ENCODE measurements around the gene DISC1.
"Not testable (repeated sequence)": the region's sequence is repeated elsewhere in the genome, so short reads cannot be mapped to it uniquely, and the experiment has no call there.

Gene DISC1

DNA sequence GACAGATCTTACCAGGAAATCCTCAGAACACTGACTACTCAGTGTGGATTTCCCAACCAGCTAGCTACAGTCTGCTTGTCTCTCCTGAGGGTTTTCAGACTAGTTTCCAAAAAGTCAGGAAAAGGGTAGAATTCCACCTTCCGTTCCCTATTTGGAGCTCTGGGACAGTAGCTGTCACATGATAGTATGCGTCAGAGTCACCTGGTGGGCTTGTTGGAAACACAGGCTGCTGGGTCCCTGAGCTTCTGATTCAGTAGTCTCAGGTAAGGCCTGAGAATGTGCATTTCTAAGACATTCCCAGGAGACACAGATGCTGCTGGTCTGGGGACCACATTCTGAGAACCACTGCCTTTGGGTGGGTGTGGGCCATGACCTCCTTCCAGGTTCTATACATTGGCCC is 272.5 kb downstream of the DISC1 start:
- H3K9me3 ChIP-seq (ENCODE audit: low read length), result no peaks in the 10 kb centered on the region
- no peak for TF ChIP-seq CTCF (IDR thresholded peaks at IDR 0.05; ENCODE audit: low read length)
- TF ChIP-seq EZH2 (IDR thresholded peaks at IDR 0.05; ENCODE audit: borderline replicate concordance, low read length), result no peak
- H3K36me3 ChIP-seq (ENCODE audit: insufficient read depth, low read length), result no peaks in the 10 kb centered on the region
- no peak overlapping the region for H3K4me2 ChIP-seq (ENCODE audit: low read length)
- no peak overlapping the region for H3K27ac ChIP-seq (ENCODE audit: low read depth, low read length, poor library complexity, severe bottlenecking)
- no peaks in the 10 kb centered on the region for H4K20me1 ChIP-seq (ENCODE audit: insufficient read depth, low read length)
- H3K79me2 ChIP-seq (ENCODE audit: insufficient read depth, low read length), result no peaks in the 10 kb centered on the region
- H2AFZ ChIP-seq (ENCODE audit: low read length), result no peak overlapping the region
- H3K4me3 ChIP-seq (ENCODE audit: low read depth, low read length, poor library complexity, severe bottlenecking), result no peak overlapping the region
- H3K9me2 ChIP-seq (ENCODE audit: low read depth, low read length), result no peaks in the 10 kb centered on the region
- H3K9ac ChIP-seq (ENCODE audit: low read length), result no peak overlapping the region
- H3F3A ChIP-seq (ENCODE audit: insufficient read depth, low read length), result no peaks in the 10 kb centered on the region
- no peaks in the 10 kb centered on the region for H3K4me1 ChIP-seq (ENCODE audit: insufficient read depth, low read length, severe bottlenecking)
- no peaks in the 10 kb centered on the region for H3K27me3 ChIP-seq (ENCODE audit: insufficient read depth, low read length)

DNA sequence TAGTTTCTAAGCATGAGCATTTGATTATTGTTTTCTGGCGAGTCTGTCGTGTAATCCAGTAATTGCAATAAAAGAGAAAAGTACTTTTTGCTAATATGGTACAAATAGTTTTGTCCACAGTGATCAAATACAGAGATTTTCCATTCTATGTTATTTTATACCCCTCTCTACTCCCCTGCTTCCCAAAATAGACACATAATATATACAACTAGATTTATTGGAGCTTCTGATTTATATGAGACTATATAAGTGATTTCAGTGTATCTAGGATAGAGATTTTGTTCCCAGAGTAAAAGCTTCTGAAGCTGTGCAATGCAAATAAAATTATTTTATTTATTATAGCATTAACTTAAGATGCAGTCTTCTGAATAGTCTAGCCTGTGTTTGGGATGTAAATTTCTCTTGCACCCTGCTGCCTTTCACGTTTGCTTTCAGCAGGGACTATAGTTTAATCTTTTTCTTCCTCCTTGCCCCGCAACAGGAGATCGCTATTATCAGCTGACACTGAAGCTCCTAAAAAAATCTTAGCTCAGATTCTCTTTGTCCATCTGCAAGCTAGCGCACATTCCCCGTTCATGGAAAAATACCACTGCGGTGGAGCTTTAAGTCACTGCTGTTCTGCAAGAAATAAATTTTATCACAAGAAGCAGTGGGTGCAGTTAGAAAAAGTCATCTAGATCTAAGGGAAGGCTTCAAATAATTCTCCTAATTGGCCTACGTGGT is 273.3 kb downstream of the DISC1 start:
- H3K4me3 ChIP-seq (ENCODE audit: low read depth, low read length, poor library complexity, severe bottlenecking), result no peak overlapping the region
- no peaks in the 10 kb centered on the region for H4K20me1 ChIP-seq (ENCODE audit: insufficient read depth, low read length)
- TF ChIP-seq CTCF (IDR thresholded peaks at IDR 0.05; ENCODE audit: low read length), result no peak
- TF ChIP-seq EZH2 (IDR thresholded peaks at IDR 0.05; ENCODE audit: borderline replicate concordance, low read length), result no peak
- H3K36me3 ChIP-seq (ENCODE audit: insufficient read depth, low read length), result no peaks in the 10 kb centered on the region
- H3K4me2 ChIP-seq (ENCODE audit: low read length), result no peak overlapping the region
- no peaks in the 10 kb centered on the region for H3F3A ChIP-seq (ENCODE audit: insufficient read depth, low read length)
- H3K27me3 ChIP-seq (ENCODE audit: insufficient read depth, low read length), result no peaks in the 10 kb centered on the region
- H3K4me1 ChIP-seq (ENCODE audit: insufficient read depth, low read length, severe bottlenecking), result no peaks in the 10 kb centered on the region
- no peak overlapping the region for H2AFZ ChIP-seq (ENCODE audit: low read length)
- H3K9ac ChIP-seq (ENCODE audit: low read length), result no peak overlapping the region
- H3K9me2 ChIP-seq (ENCODE audit: low read depth, low read length), result no peaks in the 10 kb centered on the region
- no peaks in the 10 kb centered on the region for H3K79me2 ChIP-seq (ENCODE audit: insufficient read depth, low read length)
- H3K27ac ChIP-seq (ENCODE audit: low read depth, low read length, poor library complexity, severe bottlenecking), result no peak overlapping the region
- no peaks in the 10 kb centered on the region for H3K9me3 ChIP-seq (ENCODE audit: low read length)

GRCh38 chr1:231903586-231904081 is 277.0 kb downstream of the DISC1 start:
- Histone ChIP-seq H3K4me1 (ENCODE audit: insufficient read depth, low read length, severe bottlenecking) (no peaks in the 10 kb centered on the region), H3K79me2 (ENCODE audit: insufficient read depth, low read length) (no peaks in the 10 kb centered on the region), H3K9me2 (ENCODE audit: low read depth, low read length) (no peaks in the 10 kb centered on the region), H3K9me3 (ENCODE audit: low read length) (no peaks in the 10 kb centered on the region), H3K27me3 (ENCODE audit: insufficient read depth, low read length) (no peaks in the 10 kb centered on the region), H3K4me2 (ENCODE audit: low read length) (no peak overlapping the region), H2AFZ (ENCODE audit: low read length) (no peak overlapping the region), H4K20me1 (ENCODE audit: insufficient read depth, low read length) (no peaks in the 10 kb centered on the region), H3K4me3 (ENCODE audit: low read depth, low read length, poor library complexity, severe bottlenecking) (no peak overlapping the region), H3K36me3 (ENCODE audit: insufficient read depth, low read length) (no peaks in the 10 kb centered on the region), H3F3A (ENCODE audit: insufficient read depth, low read length) (no peaks in the 10 kb centered on the region), H3K9ac (ENCODE audit: low read length) (no peak overlapping the region), H3K27ac (ENCODE audit: low read depth, low read length, poor library complexity, severe bottlenecking) (no peak overlapping the region)
- TF ChIP-seq CTCF (IDR thresholded peaks at IDR 0.05; ENCODE audit: low read length) (no peak), EZH2 (IDR thresholded peaks at IDR 0.05; ENCODE audit: borderline replicate concordance, low read length) (no peak)

GRCh38 chr1:231907310-231907709 is 280.7 kb downstream of the DISC1 start:
- H3K36me3 ChIP-seq (ENCODE audit: insufficient read depth, low read length); H3K27me3 ChIP-seq (ENCODE audit: insufficient read depth, low read length); H2AFZ ChIP-seq (ENCODE audit: low read length); H3K9me3 ChIP-seq (ENCODE audit: low read length); H3K4me2 ChIP-seq (ENCODE audit: low read length); H3K9ac ChIP-seq (ENCODE audit: low read length); H3K4me1 ChIP-seq (ENCODE audit: insufficient read depth, low read length, severe bottlenecking); H3K79me2 ChIP-seq (ENCODE audit: insufficient read depth, low read length); H3K27ac ChIP-seq (ENCODE audit: low read depth, low read length, poor library complexity, severe bottlenecking); H4K20me1 ChIP-seq (ENCODE audit: insufficient read depth, low read length); H3K4me3 ChIP-seq (ENCODE audit: low read depth, low read length, poor library complexity, severe bottlenecking); H3K9me2 ChIP-seq (ENCODE audit: low read depth, low read length); H3F3A ChIP-seq (ENCODE audit: insufficient read depth, low read length): not testable (repeated sequence)

Data from OCI-LY1 (cell line).